GM19043 (cell line): ENCODE results near the gene EPHB1.
"Not testable (repeated sequence)": the region's sequence is repeated elsewhere in the genome, so short reads cannot be mapped to it uniquely, and the experiment has no call there.

Source experiments
- ATAC-seq: cut with Tn5 transposase; IDR thresholded peaks from one replicate; pipeline ENCODE4 v1.9.1; 2021; ENCODE audit warnings: low read depth; ENCODE audit not compliant: unreplicated experiment

Gene EPHB1

DNA sequence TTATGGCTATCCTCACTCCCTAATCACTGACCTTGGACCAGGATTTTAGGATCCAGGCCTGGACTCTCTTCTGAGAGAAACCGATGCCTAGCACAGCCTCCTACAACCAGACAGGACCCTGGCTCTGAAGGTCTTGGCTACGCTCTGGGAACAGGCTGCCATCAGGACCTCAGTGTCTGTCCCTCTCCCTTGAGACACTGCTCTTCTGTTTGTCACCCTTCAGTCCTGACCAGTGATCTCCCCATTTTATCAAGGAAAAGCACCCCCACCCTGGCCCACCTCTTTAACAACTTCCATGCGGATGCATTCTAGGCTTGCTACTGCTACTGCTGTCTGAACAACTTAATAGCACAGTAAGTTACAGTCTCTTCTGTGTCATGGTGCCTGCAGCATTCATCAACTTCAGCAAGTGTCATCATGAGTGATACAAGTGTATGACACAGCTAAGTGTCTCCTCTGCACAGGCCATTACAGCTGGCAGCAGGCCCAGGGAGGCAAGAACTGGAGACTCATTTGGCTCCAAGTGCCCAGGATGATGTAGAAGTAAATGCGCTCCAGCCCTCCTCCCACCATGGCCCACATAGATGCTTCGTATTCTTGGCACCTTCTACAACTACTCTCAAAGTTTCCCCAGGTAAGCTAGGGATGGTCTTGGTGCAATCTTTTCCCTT is 302.4 kb downstream of the EPHB1 start:
- ATAC-seq = no peak

GRCh38 chr3:135099734-135100355 is 304.8 kb downstream of the EPHB1 start:
- ATAC-seq = no peak

DNA sequence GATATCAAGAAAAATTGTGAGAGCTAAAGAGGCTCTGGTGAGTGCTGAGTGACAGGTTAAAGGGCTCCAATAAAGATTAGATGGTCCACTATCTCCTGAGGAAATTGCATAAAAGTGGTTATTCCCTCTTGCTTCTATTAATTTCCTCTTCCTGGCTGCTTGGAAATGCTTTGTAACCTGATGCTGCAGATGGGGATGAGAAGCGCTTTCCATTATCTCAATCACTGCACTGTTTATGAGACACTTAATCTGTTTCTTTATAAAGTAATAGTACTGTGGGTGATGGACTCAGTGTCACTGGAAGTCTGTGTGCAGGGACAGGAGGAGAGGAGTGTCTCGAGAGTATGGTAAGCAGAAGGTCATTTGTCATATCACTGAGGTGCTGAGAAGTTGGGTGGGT is 305.3 kb downstream of the EPHB1 start:
- ATAC-seq = no peak

- ATAC-seq = no peak
These were observed 308.9 kb downstream of the EPHB1 start for GRCh38 chr3:135103917-135104316.

DNA sequence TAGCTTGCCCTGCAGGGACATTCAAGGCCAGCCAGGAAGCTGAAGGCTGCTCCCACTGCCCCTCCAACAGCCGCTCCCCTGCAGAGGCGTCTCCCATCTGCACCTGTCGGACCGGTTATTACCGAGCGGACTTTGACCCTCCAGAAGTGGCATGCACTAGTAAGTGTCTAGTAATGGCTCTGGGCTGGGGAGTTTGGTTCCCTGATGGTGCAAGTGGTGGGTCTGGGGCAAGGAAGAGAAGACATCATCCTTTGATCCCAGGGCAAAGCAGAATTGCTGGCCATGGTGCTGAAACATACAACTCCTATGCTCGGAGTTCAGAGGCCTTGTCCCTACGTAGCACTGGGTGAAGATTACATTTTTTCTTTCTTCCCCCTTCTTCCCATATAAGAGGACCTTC is 311.4 kb downstream of the EPHB1 start:
- ATAC-seq = no peak

DNA sequence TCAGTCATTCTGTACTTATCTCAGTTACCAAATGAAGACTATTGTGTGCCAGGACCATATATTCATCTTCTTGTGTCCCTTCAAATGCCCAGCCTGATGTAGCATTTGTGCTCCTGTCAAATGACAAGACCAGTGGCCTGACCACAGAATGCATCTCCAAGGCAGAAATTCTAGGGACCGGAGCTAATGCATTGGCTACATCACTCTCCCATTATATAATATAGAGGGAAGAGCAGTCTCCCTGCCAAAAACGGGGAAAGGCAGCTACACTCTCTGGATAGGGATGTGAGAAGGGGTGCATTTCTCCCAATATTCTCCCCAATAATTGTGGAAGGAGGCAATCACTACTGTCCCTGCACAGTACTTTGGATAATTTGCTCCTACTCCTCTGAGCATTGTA is 312.0 kb downstream of the EPHB1 start:
- ATAC-seq = no peak

- no peak for ATAC-seq
These were observed 314.6 kb downstream of the EPHB1 start for GRCh38 chr3:135109681-135110080.

DNA sequence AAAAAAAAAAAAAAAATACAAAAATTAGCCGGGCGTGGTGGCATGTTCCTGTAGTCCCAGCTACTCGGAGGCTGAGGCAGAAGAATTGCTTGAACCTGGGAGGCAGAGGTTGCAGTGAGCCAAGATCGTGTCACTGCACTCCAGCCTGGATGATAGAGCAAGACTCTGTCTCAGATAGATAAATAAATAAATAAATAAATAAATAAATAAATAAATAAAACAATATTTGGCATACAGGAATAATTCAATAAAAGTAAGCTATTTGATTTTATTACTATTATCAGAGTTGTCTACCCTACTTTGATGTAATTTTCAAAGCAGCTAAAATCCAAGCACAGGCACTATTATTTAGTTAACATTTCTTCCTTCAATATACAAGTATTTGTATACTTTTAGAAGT is 319.5 kb downstream of the EPHB1 start:
- not testable (repeated sequence) for ATAC-seq

DNA sequence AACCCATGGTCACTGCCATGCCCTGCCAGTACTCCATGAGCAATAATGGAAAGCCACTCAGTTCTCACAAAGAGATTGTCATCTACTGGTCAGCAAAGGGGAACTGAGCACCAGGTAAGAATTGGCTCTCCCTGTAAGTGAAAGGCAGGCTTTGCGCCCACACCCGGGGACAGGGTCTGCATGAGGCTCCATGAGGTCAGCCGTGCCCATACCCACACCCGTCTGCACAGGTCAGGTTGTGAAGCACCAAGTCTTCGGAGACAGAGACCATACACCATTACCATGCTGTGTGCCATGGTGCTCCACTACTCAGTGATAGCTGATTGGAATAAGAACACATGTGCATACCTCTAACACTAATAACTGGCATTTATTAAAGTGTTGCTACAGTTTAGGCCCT is 322.9 kb downstream of the EPHB1 start:
- no peak for ATAC-seq

DNA sequence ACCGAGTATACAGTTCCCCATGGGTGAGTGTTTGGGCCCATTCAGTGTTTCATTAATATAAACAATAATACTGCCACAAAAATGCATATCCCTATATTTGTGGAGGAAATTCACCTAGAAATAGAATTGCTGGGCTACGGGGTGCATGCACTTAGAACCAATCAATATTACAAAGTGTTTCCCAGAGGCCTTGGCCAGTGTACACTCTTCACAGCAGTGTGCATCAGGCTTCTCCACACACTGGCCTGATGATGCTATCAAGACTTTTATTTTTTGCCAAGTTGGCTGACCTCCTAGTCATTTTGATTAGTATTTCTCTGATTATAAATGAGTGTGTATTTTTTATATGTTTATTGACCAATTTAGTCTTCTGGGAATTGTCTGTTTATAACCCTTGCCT is 323.7 kb downstream of the EPHB1 start:
- ATAC-seq = no peak

DNA sequence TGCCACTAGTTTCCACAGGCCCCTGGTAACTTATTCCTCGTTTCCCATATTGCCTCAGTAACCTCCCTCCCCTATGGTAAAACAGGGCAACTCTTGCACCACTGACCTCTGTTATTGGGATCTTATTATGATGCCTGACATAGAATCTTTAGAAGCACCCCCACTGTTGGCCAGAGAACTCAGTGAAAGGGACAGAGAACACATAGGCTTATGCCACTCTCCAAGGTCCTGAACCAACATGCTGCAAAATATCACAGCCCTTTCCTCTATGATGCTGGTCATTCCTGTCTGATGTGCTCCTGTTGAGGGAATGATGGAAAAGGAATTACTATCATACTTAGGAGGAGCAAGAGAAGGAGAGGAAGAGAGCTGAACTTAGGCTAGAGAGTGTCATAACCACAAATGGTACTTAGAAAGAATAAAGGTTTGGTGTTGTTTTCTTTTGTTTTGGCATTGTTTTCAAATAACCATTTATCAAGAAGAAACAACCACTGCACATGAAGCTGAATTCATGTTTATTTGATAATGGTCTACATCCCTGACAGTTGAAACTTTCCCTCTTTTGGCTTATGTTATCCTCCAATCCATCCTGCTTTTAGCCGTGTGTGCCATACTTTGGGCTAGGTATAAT is 330.2 kb downstream of the EPHB1 start:
- no peak for ATAC-seq

GRCh38 chr3:135127946-135128470 is 332.9 kb downstream of the EPHB1 start:
- no peak for ATAC-seq

GRCh38 chr3:135128818-135129217 is 333.8 kb downstream of the EPHB1 start:
- ATAC-seq = no peak

GRCh38 chr3:135131290-135131689 is 336.2 kb downstream of the EPHB1 start:
- ATAC-seq = no peak

GRCh38 chr3:135133905-135134683 is 339.0 kb downstream of the EPHB1 start:
- ATAC-seq = no peak

DNA sequence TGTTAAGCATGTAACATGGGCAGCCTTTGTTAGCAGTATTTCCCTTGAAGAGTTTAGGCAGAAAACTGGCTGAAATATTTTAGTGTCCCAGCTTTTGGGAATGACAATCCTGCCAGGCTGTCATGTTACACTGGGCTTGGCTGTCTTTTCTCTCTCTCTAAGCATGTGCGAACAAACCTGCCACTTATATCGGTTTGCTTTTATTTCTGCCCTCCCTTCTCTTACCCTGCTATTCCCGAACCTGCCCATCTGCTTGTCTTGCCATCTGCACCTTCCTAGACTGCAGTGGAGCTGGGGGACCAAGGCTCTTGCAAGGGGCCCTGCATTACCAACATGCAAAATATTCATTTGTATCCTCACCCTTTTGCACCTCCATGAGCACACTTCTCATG is 339.6 kb downstream of the EPHB1 start:
- no peak for ATAC-seq

GRCh38 chr3:135135445-135135844 is 340.4 kb downstream of the EPHB1 start:
- ATAC-seq = no peak

GRCh38 chr3:135136361-135137100 is 341.5 kb downstream of the EPHB1 start:
- ATAC-seq = no peak

DNA sequence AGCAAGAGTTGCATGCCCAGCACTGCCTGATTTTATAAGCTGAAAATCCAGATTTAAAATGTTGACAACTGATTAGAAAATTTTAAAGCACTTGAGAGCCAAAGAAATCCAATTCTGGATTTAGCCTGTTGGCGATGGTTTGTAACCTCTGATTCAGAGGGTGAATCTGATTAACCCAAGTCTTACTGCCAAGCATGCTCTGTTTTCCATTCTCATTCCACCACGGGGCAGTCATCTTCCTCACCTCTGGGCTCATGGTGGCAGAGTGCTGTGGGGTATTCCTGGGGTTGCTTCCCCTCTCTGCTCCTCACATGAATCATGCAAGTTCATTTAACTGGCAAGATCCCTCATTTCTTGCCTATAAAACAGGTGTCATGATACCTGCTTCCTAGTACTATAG is 342.2 kb downstream of the EPHB1 start:
- no peak for ATAC-seq

DNA sequence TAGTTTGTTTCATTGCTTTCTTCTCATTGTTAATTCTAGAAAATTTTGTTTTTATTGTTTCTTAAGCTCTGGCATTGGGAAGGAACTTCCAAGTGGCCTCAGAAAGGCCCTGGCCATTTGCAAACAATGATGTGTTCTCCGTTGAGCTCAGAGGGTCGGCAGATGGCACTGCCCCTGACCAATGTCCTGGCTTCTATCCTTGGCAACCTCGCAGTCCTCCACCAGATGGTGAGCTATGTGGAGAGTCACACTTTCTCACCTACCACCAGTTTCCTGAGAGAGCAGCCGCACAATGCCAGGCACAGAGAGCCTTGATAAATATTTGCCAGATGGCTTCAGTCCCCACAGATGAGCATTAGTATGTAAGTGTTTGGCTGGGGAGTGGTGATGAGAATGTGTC is 343.7 kb downstream of the EPHB1 start:
- ATAC-seq = no peak
